Measurements from ENCODE around the gene ANGPTL3.

Gene ANGPTL3

DNA sequence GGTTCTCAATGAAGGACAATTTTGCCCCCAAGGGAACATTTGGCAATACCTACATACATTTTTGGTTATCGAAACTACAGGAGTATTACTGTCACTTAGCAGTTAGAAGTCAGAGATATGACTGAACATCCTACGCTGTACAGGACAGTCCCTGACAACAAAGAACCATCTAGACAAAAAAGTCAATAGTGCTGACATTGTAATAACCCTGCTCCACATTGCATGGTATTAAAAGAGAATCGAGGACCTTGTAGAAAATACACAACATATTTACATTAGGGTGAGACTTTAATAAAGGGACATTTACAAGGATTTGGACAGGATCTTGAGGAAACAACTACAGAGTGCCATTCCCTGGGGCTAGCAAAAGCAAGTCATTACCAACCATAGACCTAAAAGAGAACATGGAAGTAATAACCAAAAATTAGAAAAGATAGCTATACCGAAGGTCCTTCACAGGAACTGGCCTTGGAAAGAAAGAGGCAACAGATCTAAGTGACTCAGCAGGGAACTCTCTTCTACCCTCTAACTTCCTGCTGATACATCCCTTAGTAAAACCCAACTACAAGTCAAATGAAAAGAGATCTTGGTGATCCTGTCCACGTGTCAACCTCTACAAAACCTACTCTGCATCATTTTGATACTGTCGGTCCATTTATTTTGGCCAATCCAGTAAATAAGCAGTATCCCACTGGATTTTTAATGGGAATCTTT, 40.2 kb downstream of the ANGPTL3 start:
- TF ChIP-seq, protein P1, sequence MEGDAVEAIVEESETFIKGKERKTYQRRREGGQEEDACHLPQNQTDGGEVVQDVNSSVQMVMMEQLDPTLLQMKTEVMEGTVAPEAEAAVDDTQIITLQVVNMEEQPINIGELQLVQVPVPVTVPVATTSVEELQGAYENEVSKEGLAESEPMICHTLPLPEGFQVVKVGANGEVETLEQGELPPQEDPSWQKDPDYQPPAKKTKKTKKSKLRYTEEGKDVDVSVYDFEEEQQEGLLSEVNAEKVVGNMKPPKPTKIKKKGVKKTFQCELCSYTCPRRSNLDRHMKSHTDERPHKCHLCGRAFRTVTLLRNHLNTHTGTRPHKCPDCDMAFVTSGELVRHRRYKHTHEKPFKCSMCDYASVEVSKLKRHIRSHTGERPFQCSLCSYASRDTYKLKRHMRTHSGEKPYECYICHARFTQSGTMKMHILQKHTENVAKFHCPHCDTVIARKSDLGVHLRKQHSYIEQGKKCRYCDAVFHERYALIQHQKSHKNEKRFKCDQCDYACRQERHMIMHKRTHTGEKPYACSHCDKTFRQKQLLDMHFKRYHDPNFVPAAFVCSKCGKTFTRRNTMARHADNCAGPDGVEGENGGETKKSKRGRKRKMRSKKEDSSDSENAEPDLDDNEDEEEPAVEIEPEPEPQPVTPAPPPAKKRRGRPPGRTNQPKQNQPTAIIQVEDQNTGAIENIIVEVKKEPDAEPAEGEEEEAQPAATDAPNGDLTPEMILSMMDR (conservative IDR thresholded peaks at IDR 0.05) = no peak

DNA sequence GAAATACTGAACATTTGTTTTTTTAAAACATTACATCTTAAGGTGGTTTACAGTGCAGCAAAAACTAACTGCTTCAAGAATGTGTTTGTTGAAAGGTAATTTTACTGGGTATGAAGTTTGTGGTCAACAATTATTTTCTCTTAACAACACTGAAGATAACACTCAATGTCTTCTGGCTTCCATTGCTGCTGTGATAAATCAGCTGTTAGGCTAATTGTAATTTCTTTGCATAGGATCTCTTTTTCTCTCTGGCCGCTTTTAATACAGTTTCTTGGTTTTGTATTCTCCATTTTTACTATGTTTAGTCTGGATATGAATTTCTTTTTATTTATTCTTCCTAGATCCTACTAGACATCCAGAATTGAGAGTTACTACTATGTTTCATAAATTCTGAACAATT, 46.0 kb downstream of the ANGPTL3 start:
- TF ChIP-seq, protein P1 (conservative IDR thresholded peaks at IDR 0.05) = no peak
- H3K27ac ChIP-seq = no peak overlapping the region

More for the DNA sequence above, 40.2 kb downstream of the ANGPTL3 start:
- H3K27ac ChIP-seq = no peak overlapping the region

- peak overlapping the region; percentile 6 for H3K27ac ChIP-seq
- TF ChIP-seq, protein P1 (conservative IDR thresholded peaks at IDR 0.05) = no peak
Observed at GRCh38 chr1:62652387-62652786, 55.1 kb downstream of the ANGPTL3 start.

GRCh38 chr1:62654744-62655143, 57.4 kb downstream of the ANGPTL3 start:
- peak overlapping the region; percentile 46 for H3K27ac ChIP-seq
- TF ChIP-seq, protein P1 (conservative IDR thresholded peaks at IDR 0.05) = no peak

Data from VCaP (cell line).